Measurements from ENCODE around the gene IL6ST.
A peak's percentile ranks its signal among the peaks of the same experiment; 100 is the strongest.
"Not testable (repeated sequence)": the region's sequence is repeated elsewhere in the genome, so short reads cannot be mapped to it uniquely, and the experiment has no call there.

The IL6ST gene

DNA sequence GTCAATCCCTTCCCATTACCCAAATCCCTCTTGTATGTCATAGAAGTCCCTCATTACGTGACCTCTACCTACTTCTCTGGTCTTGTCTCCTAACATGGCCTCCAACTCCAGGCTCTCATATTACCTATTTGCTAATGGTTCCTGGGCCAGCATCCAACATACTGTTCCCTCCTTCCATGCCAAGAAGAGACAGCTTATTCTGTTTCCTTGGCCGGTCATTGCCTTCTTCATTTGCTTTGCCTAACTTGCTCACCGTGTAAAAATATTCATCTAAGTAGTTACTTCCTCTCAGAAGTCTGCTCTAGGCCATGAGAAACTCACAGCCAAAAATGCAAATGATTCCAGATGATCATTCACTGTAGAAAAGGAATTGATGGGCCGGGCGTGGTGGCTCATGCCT is 8.9 kb upstream of the IL6ST start:
- no peak for DNase-seq

DNA sequence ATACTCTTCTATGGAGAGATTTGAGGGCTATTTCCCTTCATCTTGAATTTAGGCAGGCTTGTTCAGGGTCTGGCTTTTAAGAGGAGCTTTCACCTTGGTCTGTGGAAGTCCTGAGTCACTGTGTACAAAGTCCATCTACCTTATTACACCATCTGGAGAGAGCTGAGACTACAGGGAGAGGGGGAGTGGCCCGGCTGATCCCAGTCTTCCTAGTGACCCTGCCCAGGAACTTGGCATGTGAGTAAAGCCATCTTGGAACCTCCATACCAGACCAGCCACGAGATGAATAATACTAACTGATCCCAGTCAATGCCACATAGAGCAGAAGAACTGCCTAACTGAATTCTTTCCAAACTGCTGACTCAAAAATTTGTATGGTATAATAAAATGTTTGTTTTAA is 8.4 kb upstream of the IL6ST start:
- no peak for DNase-seq

DNA sequence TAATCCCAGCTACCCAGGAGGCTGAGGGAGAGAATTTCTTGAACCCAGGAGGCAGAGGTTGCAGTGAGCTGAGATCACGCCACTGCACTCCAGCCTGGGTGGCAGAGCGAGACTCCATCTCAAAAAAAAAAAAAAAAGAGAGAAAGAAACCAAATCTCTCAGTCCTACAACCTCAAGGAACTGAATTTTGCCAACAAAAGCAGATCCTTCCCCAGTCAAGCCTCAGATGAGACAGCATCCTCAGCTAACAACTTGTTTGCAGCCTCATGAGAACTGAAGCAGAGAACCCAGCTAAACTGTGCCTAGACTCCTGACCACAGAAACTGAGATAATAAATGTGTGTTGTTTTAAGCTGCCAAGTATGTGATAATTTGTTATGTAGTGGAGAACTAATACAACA is 7.5 kb upstream of the IL6ST start:
- no peak for DNase-seq

DNA sequence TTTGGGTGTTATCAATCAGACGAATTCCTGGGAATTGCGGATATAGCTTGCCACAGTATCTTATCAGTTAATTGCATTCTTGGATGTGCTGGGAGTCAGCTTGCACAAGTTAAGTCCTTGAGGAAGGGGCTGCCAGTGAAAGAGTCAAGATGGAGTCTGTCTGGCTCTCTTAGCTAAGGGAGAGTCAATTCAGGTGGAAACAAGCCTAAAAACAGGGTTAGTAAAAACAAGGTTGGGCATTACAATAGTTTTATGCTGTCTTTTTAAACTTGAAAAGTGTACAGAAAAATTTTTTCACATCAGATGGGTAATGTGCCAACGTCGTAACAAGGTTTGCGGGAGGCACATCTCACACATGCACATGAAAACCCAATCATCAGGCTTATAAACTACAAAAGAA is 5.5 kb upstream of the IL6ST start:
- not testable (repeated sequence) for DNase-seq

DNA sequence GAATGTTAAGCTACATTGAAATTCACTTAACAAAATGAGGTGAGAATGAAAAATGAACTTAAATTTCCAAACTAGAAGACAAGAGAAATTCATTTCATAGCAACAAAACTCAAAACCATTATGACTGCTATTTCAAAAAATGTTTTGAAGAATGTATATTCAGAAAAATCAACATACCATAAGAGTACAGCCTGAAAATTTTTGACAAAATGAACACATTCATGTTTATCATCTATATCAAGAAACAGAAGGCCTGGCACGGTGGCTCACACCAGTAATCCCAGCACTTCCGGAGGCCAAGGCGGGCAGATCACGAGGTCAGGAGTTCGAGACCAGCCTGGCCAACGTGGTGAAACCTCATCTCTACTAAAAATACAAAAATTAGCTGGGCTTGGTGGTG is 4.2 kb upstream of the IL6ST start:
- DNase-seq: no peak

DNA sequence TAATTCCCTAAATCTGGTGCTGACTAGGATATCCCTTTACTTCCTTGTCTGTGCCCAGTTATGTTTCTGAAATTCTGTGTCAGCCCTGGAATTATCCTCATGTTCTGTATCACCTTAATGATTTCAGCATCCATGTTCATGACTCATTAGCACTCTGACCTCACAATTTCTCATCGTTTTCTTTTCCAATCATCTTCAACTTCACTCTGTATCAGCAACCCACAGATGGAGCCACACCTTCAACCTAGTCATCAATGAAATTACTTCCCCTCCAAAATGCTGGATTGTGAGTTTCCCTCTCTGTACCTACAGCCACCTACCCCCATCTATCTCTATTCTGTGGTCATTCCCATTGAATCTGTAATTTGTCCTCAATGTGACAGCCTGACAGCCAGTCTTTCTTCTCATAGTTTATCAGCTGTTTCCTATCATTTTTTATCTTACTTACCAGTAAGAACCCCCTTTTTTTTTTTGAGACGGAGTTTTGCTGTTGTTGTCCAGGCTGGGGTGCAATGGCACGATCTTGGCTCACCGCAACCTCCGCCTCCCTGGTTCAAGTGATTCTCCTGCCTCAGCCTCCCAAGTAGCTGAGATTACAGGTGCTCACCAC is 3.1 kb upstream of the IL6ST start:
- no peak for DNase-seq

DNA sequence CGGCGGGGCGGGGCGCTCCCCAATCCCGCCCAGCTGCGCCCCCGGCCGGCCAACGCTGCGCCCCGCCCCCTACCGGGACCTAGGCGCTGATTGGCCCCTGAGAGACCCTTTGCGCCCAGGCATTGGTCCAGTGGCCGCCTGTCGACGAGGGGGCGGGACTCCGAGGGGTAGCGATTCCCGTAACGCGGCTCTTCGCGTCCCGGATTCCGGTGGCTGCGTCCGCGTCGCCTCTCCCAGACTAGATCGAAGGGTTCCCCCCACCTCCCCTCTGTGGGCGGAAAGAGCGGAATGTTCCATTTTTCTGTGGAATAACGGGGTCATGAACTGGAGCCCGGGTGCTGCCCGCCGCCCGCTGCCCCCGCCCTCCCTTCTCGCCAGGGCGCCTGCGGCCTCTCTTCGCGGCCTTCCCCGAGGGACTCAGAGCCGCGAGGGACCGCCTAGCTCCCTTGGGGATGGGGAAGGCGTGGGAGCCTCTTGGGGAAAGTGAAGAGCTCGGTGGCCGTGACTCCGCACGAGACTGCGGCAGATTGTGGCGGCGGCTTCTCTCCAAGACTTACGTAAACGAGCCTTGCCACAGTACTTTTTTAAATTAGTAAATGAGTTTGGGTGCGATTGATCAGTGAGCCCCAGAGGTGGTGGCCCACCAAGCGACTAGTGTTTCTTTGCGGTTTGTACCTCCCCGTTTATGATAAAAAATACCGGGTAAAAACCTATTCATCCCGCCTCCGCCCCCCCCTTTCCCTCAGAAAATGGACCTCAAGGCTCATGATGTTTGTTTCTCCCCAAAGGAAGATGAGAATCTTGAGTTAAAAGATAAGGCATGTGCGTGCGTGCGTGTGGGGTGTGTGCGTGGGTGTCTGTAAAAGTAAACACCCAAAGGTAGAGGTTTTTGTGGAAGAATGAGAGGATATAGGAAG is 493 bp upstream of the IL6ST start:
- peak; percentile 79 for DNase-seq

DNA sequence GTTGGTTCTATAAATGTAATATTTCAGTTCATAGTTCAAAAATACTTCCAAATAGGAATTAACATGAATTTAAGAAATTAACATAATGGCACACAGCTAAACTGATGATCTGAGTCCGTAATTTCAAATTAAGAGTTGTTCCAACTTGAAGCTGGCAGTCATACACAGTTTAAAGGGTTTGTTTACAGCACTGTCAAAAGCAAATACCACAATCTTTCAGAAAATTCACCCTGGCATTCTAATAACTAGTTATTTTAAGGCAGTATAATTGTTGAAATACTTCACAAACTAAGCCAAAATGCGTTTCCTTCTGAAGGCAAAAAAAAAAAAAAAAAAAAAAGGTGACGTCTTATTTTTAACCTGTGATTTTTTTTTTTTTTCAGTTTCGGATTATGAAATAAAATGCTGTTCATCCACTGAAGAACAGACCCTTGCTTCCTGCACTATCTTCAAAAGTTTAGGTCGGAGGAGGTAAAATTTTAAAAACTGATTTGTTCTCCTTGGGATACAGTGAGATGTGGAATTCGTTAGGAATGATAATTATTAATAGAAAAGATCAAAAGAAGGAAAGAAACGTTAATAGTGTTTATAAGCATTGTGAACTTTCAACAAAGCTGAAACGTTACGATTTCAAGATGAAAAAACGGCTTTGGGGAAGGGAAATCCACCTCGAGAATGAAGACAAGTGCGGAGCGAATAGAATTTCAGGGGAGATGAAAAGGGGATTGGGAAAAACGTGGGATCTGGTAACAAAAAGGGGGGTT is 850 bp downstream of the IL6ST start:
- no peak for DNase-seq

DNA sequence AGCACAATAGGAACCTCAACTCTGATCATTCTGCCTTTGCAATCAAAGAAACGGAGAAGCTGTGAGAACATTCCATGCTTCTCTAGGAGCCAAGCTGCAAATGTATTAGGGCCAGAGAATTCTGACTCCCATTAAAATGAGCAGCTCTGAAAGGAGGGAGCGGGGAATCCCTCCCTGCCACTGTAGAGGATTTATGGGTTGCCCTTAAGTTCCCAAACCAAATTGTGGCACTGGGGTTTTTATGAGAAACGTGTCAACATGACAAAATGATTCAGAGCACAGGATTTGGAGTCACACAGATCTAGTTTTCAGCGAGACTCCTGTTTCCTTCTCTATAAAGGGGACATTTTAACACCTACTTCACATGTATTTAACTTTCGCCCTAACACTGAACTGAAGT is 1.8 kb downstream of the IL6ST start:
- no peak for DNase-seq

DNA sequence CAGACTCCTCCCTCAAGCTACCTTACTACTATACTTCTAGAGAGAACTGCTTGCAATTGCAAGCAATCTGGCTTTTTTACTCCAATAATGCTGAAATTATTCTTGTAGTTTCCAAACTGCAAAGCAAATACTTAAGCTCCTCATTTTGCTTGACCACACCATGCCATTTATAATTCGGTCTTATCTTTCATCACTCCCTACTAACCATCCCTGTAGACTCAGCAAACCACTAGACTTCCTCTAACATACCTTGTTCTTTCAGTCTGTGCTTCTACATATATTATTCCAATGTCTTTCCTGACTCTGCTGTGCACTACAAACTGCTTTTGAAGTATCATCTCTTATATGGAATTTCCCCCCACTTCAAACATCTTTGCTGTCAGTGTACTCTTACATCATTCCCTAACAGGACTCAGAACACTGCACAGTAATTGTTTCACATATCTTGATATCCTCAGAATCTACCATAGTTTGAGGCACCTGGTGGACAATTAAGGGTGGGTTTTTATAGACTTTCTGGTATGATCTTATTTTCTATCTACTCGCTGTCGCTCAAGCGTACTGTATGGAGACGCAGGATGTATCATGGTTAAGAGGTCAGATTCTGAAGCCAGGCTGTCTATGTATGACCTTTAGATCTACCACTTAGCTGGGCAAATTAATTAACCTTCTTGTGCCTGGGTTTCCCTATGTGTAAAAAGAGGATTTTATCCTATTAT is 2.8 kb downstream of the IL6ST start:
- no peak for DNase-seq

DNA sequence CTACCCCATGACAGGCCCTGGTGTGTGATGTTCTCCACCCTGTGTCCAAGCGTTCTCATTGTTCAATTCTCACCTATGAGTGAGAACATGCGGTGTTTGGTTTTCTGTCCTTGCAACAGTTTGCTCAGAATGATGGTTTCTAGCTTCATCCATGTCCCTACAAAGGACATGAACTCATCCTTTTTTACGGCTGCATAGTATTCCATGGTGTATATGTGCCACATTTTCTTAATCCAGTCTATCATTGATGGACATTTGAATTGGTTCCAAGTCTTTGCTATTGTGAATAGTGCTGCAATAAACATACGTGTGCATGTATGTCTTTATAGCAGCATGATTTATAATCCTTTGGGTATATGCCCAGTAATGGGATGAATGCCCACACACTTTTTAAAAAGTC is 3.9 kb downstream of the IL6ST start:
- DNase-seq: not testable (repeated sequence)

DNA sequence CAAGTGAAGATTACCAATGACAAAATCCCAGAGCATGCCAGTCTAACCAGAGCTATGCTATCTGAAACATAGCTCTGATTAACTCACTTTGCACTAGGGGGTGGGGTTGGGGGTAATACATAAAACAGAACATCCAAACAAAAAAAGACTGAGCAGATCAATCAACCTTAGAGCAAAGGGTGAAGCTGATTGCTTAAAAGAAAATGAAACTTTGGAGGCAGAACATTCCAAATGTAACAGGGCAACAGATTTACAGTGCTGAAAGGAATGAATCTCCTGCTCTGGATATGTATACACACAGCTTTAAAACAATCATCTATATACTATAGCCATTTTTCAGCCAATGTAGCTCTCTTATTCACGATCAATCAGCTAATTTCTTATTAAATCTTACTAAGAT is 4.9 kb downstream of the IL6ST start:
- no peak for DNase-seq

DNA sequence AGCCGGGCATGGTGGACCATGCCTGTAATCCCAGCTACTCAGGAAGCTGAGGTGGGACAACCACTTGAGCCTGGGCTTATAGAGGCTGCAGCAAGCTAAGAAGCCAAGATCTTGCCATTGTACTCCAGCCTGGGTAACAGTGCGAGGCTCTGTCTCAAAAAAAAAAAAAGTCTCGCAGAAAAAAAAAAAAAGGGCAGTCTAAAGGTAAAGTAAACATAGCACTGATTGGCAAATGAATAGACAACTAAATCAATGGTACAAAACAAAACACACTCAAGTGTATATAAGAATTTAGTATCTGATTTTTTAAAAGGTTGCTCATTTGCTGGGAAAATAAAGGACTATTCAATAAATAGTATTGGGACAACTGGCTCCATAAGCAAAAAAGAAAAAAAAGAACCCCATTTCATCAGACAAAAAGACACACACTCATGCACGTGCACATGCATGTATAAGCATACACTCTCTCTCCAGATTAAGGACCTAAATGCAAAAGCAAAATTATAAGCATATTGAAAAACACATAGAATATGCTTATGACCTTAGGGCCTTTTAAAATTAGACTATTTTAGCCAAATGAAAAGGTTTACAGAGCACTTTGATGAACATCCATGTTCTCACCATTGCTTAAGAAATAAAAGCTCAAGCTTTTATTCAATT is 5.7 kb downstream of the IL6ST start:
- DNase-seq: no peak

DNA sequence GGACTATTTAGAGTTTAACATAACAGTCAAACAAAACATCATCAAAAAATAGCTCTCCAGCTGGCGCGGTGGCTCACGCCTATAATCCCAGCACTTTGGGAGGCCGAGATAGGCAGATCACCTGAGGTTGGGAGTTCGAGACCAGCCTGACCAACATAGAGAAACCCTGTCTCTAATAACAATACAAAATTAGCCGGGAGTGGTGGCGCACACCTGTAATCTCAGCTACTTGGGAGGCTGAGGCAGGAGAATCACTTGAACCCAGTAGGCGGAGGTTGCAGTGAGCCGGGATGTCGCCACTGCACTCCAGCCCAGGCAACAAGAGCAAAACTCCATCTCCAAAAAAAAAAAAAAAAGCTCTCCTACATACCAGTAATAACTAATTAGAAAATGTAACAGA is 6.3 kb downstream of the IL6ST start:
- not testable (repeated sequence) for DNase-seq

DNA sequence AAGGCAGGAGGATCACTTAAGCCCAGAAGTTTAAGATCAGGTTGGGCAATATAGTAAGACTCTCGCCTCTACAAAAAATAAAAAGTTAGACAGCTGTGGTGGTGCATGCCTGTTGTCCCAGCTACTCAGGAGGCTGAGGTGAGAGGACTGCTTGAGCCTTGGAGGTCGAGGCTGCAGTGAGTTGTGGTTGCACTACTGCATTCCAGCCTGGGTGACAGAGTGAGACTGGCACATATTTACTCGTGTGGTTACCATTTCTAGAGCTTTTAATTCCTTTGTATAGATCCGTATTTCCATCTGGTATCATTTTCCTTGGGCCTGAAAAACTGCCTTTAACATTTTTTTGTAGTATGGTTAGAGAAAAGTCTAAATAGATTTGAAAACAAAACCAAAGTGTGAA is 7.8 kb downstream of the IL6ST start:
- DNase-seq: no peak

DNA sequence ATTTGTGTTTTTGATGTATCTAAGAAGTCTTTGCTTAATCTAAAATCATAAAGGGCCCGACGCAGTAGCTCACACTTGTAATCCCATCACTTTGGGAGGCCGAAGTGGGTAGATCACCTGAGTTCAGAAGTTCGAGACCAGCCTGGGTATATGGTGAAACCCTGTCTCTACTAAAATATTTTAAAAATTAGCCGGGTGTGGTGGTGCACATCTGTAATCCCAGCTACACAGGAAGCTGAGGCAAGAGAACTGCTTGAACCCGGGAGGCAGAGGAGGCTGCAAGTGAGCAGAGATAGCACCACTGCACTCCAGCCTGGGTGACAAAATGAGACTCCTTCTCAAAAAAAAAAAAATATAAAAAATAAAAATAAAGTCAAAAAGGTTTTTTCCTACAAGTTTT is 9.6 kb downstream of the IL6ST start:
- no peak for DNase-seq

DNA sequence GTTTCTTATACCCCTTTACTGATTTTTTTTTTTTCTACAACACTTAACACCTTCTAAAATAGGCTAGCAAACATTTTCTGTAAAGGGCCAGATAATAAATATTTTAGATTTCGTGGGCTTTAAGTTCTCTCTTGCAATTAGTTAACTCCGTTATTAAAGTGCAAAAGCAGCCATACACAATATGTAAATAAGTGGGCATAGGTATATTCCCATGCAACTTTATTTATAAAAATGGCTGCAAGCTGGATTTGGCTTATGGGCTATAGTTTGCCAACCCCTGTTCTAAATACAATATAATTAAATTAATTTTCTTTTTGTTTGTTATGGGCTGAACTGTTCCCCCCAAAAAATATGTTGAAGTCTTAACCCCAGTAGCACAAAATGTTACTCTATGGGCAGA is 10.8 kb downstream of the IL6ST start:
- DNase-seq: no peak

DNA sequence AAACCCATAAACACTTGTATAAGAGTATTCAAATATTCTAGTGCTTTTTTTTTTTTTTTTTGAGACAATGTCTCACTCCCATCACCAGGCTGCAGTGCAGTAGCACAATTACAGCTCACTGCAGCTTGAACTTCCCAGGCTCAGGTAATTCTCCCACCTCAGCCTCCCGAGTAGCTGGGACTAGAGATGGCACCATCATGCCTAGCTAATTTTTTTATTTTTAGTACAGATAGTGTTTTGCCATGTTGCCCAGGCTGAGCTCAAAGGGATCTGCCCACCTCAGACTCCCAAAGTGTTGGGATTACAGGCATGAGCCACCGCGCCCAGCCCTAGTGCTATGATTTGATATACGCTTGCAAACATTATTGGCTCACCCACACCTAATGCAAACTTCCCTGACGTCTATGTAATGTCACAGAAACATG is 11.8 kb downstream of the IL6ST start:
- no peak for DNase-seq

DNA sequence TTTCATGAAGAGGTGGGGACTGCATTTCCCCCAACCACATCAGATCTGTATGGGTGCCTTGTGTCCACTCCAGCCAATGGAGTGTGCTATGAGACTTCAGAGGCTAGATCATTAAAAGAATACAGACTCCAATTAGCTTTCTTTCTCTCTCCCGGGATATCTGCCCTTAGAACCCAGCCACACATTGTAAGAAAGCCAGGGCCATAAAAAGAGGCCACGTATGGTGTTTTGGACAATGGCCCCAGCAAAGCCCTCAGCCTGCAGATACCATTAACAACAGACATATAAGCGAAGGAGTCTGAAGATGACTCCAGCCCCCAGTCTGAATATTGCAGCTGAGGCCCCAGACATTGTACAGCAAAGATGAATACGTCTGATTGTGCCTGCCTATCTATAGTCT is 21.5 kb downstream of the IL6ST start:
- no peak for DNase-seq

DNA sequence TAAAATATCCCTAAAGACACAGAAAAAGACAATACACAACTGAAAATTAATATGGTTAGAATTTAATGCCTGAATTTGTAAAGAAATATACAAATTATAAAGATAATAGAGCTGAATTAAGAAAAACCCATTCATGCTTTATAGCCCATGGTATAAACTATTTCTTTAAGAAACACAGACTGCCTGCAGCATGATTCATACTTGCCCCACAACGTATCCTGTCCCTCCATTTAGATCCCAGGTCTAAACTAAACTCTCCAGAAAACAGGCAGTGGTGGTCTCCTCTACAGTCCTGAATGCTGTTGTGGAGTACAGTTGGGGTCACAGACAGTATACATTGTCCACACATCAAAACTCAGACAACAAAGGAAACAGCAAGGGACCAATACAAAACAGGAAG is 24.8 kb downstream of the IL6ST start:
- no peak for DNase-seq

DNA sequence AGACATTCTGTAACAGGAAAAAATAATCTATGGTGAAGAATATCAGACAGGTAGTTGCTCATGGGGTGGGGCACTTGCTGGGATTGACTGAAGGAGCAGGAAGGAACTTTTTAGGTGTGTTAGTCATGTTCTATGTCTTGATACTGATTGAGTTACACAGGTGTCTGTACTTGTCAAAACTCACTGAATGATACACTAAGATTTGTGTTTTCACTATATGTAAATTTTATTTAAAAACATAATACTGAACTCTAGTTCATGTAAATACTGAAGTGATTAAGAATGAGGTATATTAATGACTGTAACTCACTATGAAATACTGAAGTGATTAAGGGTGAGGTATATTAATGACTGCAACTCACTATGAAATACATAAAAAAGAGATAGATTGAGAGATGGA is 28.5 kb downstream of the IL6ST start:
- DNase-seq: no peak

DNA sequence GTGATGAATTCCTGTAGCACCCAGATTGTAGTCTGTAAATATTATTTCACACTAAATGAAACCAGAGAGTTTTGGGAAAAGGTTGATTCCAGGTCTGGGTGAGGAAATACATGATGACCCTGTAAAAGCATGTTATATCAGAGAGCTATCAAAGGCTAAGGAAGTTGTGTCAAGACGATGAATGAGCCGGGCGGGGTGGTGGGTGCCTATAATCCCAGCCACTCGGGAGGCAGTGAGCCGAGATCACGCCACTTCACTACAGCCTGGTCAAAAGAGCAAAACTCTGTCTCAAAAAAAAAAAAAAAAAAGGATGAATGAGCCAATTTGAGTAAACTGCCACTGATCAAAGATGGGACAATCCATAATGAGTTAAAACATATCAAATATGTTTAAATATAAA is 29.2 kb downstream of the IL6ST start:
- DNase-seq: no peak

DNA sequence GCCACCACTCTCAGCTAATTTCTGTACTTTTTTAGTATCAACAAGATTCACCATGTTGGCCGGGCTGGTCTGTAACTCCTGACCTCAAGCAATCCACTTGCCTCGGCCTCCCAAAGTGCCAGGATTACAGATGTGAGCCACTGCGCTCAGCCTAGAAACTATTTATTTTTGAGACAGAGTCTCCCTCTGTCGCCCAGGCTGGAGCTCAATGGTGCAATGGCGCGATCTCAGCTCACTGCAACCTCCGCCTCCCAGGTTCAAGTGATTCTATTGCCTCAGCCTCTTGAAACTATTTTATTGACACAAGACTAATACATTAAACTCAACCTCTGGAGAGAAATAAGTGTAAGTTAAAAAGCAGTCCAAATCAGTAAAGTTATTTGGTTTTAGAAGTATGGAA is 34.0 kb downstream of the IL6ST start:
- DNase-seq: no peak
